Endothelial cell (in vitro differentiated cells): ENCODE measurements around the gene CBFA2T3. TPM values are rescaled to one million over a fixed set of nuclear protein-coding genes. Genes with fewer than 3 reads are reported as not detected.

Source experiments
- DNase-seq: peaks from one replicate; pipeline ENCODE4 v3.0.0; 2021; ENCODE audit warnings: low spot score
- H3K27ac Mint-ChIP-seq: one replicate; pipeline ENCODE4 v1.8.0; 2021; ENCODE audit warnings: mixed read lengths, inconsistent platforms; ENCODE audit not compliant: unreplicated experiment
- H3K27me3 Mint-ChIP-seq: one replicate; pipeline ENCODE4 v1.8.0; 2021; ENCODE audit warnings: mild to moderate bottlenecking, moderate library complexity, mixed read lengths, inconsistent platforms; ENCODE audit not compliant: unreplicated experiment
- H3K36me3 Mint-ChIP-seq: one replicate; pipeline ENCODE4 v1.8.0; 2021; ENCODE audit warnings: mild to moderate bottlenecking, low read depth, mixed read lengths, inconsistent platforms; ENCODE audit not compliant: unreplicated experiment
- H3K4me1 Mint-ChIP-seq: one replicate; pipeline ENCODE4 v1.8.0; 2021; ENCODE audit warnings: mild to moderate bottlenecking, mixed read lengths, inconsistent platforms; ENCODE audit not compliant: unreplicated experiment
- H3K4me3 Mint-ChIP-seq: one replicate; pipeline ENCODE4 v1.8.0; 2021; ENCODE audit warnings: mild to moderate bottlenecking, mixed read lengths, inconsistent platforms; ENCODE audit not compliant: unreplicated experiment
- H3K9me3 Mint-ChIP-seq: one replicate; pipeline ENCODE4 v1.8.0; 2021; ENCODE audit warnings: mixed read lengths, inconsistent platforms; ENCODE audit not compliant: unreplicated experiment
- total RNA-seq: library from RNA; stranded (reverse); fragmentation: NEBNext Ultra II Directional; extraction: Animal tissue kit (Norgen Biotek cat#: 25700); gene quantifications from one replicate; pipeline ENCODE4 v1.2.1, GENCODE V29; 2021; ENCODE audit not compliant: unreplicated experiment
- TF ChIP-seq, protein P1 (sequence below): fragments of 200-600 bp; sonication (generic); IDR thresholded peaks from one replicate; pipeline ENCODE4 v1.5.0; 2021; ENCODE audit warnings: antibody characterized with exemption; ENCODE audit not compliant: unreplicated experiment

The CBFA2T3 gene
- total RNA-seq, 1 donor from 2014 or later, result 1.6 TPM

DNA sequence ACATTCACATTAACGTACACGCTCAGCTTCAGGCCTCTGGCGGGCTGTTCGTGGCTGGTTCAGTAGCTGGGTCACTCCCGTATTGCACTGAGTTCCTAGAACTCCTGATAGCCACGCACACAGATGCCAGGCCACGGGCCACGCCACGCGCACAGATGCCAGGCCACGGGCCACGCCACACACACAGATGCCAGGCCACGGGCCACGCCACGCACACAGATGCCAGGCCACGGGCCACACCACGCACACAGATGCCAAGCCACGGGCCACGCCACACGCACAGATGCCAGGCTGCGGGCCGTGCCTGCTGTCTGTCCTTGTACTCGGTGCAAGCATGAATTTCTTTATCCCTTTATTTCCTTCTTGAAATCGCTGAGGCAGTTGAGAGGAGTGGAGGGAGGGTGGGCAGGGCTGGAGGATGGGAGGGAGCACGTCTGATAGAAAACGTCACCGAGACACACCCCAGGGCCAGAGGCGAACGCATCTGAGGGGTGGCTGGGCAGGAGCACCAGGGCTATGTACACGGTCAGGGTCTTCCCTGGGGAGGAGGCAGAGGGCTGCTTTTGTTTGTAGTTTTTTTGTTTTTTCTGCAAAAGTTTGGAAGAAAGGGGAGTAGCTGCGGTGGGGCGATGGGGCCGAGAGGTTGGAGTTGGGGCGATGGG is 101.9 kb downstream of the CBFA2T3 start:
- no peak for DNase-seq
- H3K36me3 Mint-ChIP-seq, result no peaks in the 10 kb centered on the region
- TF ChIP-seq, protein P1, sequence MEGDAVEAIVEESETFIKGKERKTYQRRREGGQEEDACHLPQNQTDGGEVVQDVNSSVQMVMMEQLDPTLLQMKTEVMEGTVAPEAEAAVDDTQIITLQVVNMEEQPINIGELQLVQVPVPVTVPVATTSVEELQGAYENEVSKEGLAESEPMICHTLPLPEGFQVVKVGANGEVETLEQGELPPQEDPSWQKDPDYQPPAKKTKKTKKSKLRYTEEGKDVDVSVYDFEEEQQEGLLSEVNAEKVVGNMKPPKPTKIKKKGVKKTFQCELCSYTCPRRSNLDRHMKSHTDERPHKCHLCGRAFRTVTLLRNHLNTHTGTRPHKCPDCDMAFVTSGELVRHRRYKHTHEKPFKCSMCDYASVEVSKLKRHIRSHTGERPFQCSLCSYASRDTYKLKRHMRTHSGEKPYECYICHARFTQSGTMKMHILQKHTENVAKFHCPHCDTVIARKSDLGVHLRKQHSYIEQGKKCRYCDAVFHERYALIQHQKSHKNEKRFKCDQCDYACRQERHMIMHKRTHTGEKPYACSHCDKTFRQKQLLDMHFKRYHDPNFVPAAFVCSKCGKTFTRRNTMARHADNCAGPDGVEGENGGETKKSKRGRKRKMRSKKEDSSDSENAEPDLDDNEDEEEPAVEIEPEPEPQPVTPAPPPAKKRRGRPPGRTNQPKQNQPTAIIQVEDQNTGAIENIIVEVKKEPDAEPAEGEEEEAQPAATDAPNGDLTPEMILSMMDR, result no peak
- H3K27ac Mint-ChIP-seq, result no peak overlapping the region
- H3K4me3 Mint-ChIP-seq, result no peak overlapping the region
- peaks cover 1% of the 10 kb centered on the region for H3K27me3 Mint-ChIP-seq
- H3K4me1 Mint-ChIP-seq, result no peaks in the 10 kb centered on the region
- H3K9me3 Mint-ChIP-seq, result no peaks in the 10 kb centered on the region

DNA sequence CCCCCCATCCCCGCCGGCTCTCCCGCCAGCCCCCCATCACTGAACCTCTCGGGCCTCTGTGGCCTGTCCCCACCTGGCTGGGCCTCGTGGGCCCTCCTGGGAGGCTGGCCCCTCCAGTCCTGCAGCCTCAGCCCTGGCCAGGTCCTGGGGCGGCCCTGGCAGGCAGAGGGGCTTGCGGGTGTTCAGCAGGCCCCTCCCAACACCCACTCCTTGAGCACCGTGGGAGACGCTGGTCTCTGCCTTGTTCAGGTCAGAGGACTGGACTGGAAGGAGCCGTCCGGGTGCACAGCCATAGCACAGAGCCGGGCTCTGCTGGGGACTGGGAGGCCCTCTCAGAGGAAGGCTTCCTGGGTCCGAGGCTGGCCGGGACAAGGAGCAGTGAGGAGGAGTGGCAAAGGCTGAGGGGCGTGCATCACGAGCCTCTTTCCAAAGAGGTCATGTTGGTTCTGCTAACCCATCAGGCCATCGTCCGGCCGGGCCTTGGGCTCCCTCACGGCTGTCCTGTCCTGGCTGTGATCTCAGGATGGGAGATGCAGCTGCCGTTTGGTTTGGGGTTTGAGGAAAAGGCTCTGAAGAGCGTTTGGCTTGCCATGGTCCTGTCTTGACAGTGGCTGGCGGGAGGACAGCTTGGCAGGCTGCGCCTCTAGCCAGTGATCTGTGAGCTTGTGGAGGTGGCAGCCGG is 104.2 kb downstream of the CBFA2T3 start:
- H3K27ac Mint-ChIP-seq, result no peak overlapping the region
- no peaks in the 10 kb centered on the region for H3K9me3 Mint-ChIP-seq
- H3K4me1 Mint-ChIP-seq, result no peaks in the 10 kb centered on the region
- TF ChIP-seq, protein P1, result no peak
- H3K27me3 Mint-ChIP-seq, result peaks cover 1% of the 10 kb centered on the region
- DNase-seq, result no peak
- H3K4me3 Mint-ChIP-seq, result no peak overlapping the region
- H3K36me3 Mint-ChIP-seq, result no peaks in the 10 kb centered on the region

DNA sequence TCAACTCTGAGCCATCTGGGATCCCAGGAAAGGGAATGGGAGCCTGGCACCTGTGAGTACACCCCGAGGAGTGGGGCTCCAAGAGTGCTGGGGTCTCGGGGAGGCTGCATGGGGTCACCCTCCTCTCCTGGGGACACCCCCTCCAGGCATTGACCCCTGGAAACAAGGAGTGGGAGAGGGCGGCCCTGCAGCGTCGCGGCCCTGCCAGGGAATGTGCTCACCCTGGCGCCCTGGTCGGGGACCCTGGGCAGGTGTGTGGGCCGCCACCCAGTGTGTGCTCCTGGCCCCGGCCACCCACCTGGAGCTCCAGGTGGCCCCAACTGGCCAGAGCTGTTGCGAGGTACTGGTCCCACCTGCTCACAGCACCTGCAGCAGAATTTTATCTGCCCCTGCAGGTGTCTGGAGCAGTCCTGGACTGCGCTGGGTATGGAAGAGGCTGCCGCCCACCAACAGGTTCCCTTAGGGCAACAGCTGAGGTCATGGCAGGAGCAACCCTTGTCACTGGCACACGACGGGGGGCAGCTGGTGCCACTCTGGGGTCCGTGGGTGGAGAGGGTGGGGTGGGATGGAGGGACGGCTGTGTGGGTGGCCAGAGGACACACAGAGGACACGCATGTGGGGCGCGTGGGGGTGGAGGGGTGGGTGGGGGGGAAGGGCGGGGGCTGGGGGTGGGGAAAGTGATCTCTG is 105.1 kb downstream of the CBFA2T3 start:
- Mint-ChIP-seq H3K9me3 (no peaks in the 10 kb centered on the region), H3K27ac (no peak overlapping the region), H3K27me3 (peaks cover 1% of the 10 kb centered on the region), H3K36me3 (no peaks in the 10 kb centered on the region), H3K4me1 (no peaks in the 10 kb centered on the region), H3K4me3 (no peak overlapping the region)
- TF ChIP-seq, protein P1, result no peak
- DNase-seq, result no peak

DNA sequence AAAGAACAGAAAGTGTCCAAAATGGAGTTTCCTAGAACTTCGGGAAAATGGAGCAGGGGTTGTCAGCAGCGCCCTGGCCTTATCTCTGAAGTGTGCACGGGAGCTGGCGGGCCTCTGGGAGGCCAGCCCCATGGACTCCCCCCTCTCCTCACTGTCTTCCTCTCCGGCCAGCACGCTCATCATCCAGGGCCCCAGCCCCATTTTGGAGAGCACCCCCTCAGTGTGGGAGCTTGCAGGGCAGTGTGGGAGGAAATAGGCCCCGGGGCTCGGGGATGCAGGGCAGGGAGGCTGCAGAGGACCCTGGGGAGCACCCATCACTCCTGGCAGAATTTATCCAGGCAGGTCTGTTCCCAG is 105.7 kb downstream of the CBFA2T3 start:
- H3K36me3 Mint-ChIP-seq, result no peaks in the 10 kb centered on the region
- no peaks in the 10 kb centered on the region for H3K9me3 Mint-ChIP-seq
- H3K27ac Mint-ChIP-seq, result no peak overlapping the region

More for the DNA sequence above, 105.7 kb downstream of the CBFA2T3 start:
- H3K4me3 Mint-ChIP-seq, result no peak overlapping the region
- no peak for DNase-seq
- no peaks in the 10 kb centered on the region for H3K4me1 Mint-ChIP-seq
- peaks cover 1% of the 10 kb centered on the region for H3K27me3 Mint-ChIP-seq
- TF ChIP-seq, protein P1, result no peak
